ENCODE data around the gene CSPG4.

GRCh38 chr15:75753145-75753544 is 40.5 kb upstream of the CSPG4 start:
- TF ChIP-seq EZH2 (IDR thresholded peaks at IDR 0.05; ENCODE audit: low read length) (no peak), CTCF (optimal IDR thresholded peaks at IDR 0.05 in 1 of 3, IDR thresholded peaks at IDR 0.05 in 1 of 3, conservative IDR thresholded peaks at IDR 0.05 in 1 of 3; ENCODE audit: extremely low read depth in 1 of 3, insufficient read depth in 2 of 3, low read length in 3 of 3) (no peak)
